Measurements from ENCODE around the gene PIGV. TPM values are rescaled to one million over a fixed set of nuclear protein-coding genes. Genes with fewer than 3 reads are reported as not detected.
"Not testable (repeated sequence)": the region's sequence is repeated elsewhere in the genome, so short reads cannot be mapped to it uniquely, and the experiment has no call there.

Gene PIGV
- total RNA-seq, 1 donor from 2014 or later, result 8.8 TPM

- no peak for DNase-seq
These were observed 6.6 kb downstream of the PIGV start for GRCh38 chr1:26794391-26794790.

GRCh38 chr1:26797627-26798026 lies 9.9 kb downstream of the PIGV start:
- no peak for DNase-seq

- DNase-seq, result peak; percentile 97
These were observed 11.9 kb downstream of the PIGV start for GRCh38 chr1:26799479-26800142.

GRCh38 chr1:26803932-26804331 lies 16.2 kb downstream of the PIGV start:
- DNase-seq, result not testable (repeated sequence)

- DNase-seq, result peak; percentile 84
These were observed 22.4 kb downstream of the PIGV start for GRCh38 chr1:26810105-26810504.

- no peak for DNase-seq
These were observed 23.3 kb downstream of the PIGV start for GRCh38 chr1:26811057-26811456.

GRCh38 chr1:26811708-26812107 lies 24.0 kb downstream of the PIGV start:
- no peak for DNase-seq

- DNase-seq, result no peak
These were observed 26.6 kb downstream of the PIGV start for GRCh38 chr1:26814377-26814776.

- DNase-seq, result no peak
These were observed 27.1 kb downstream of the PIGV start for GRCh38 chr1:26814893-26815292.

GRCh38 chr1:26820784-26821269 lies 33.1 kb downstream of the PIGV start:
- DNase-seq, result no peak

- no peak for DNase-seq
These were observed 35.1 kb downstream of the PIGV start for GRCh38 chr1:26822737-26823395.

GRCh38 chr1:26824731-26825130 lies 37.0 kb downstream of the PIGV start:
- peak; percentile 45 for DNase-seq

- peak; percentile 80 for DNase-seq
These were observed 38.7 kb downstream of the PIGV start, which contains the start of gene ZDHHC18 for GRCh38 chr1:26826261-26827105. Gene ZDHHC18, plus strand, starts transcription at chr1:26826688. Its CDS starts 117 bp downstream, at chr1:26826805.

GRCh38 chr1:26827106-26827604 lies 39.4 kb downstream of the PIGV start:
- no peak for DNase-seq

- peak; percentile 56 for DNase-seq
These were observed 39.9 kb downstream of the PIGV start for GRCh38 chr1:26827663-26828062.

GRCh38 chr1:26828411-26828991 lies 40.8 kb downstream of the PIGV start:
- no peak for DNase-seq

GRCh38 chr1:26829184-26829911 lies 41.6 kb downstream of the PIGV start:
- DNase-seq, result no peak

GRCh38 chr1:26831059-26831458 lies 43.3 kb downstream of the PIGV start:
- DNase-seq, result no peak

- no peak for DNase-seq
These were observed 43.9 kb downstream of the PIGV start for GRCh38 chr1:26831546-26832248.

GRCh38 chr1:26832249-26832960 lies 44.7 kb downstream of the PIGV start:
- DNase-seq, result no peak
